Trophoblast cell (in vitro differentiated cells and primary cell): ENCODE results near the gene SIK2.

ENCODE experiments used
- DNase-seq, 2 donors: peaks; one replicate each; pipeline ENCODE4 v3.0.0-alpha.2; 2016
- H2AFZ ChIP-seq: 2 replicates; pipeline ENCODE4 v1.6.1; 2013; ENCODE audit warnings: low read length, moderate library complexity, mild to moderate bottlenecking; ENCODE audit not compliant: insufficient read depth, poor library complexity
- H2AK5ac ChIP-seq: 2 replicates; pipeline ENCODE4 v1.6.1; 2013; ENCODE audit warnings: mild to moderate bottlenecking, low read length
- H2BK120ac ChIP-seq: 2 replicates; pipeline ENCODE4 v1.6.1; 2013; ENCODE audit warnings: low read length, mild to moderate bottlenecking, moderate library complexity; ENCODE audit not compliant: insufficient read depth, poor library complexity
- H2BK12ac ChIP-seq: 2 replicates; pipeline ENCODE4 v1.6.1; 2013; ENCODE audit warnings: mild to moderate bottlenecking, low read length, moderate library complexity
- H2BK5ac ChIP-seq: 2 replicates; pipeline ENCODE4 v1.6.1; 2013; ENCODE audit warnings: low read length, low read depth, moderate library complexity, mild to moderate bottlenecking; ENCODE audit not compliant: poor library complexity
- H3K14ac ChIP-seq: 2 replicates; pipeline ENCODE4 v1.6.1; 2013; ENCODE audit warnings: mild to moderate bottlenecking, low read length
- H3K18ac ChIP-seq: 2 replicates; pipeline ENCODE4 v1.6.1; 2013; ENCODE audit warnings: mild to moderate bottlenecking, low read length
- H3K23ac ChIP-seq: 2 replicates; pipeline ENCODE4 v1.6.1; 2013; ENCODE audit warnings: low read length
- H3K27ac ChIP-seq: 2 replicates; pipeline ENCODE4 v1.5.1; 2013; ENCODE audit warnings: low read depth, mild to moderate bottlenecking, inconsistent platforms, low read length, moderate library complexity
- H3K27me3 ChIP-seq: 2 replicates; pipeline ENCODE4 v1.6.1; 2013; ENCODE audit warnings: inconsistent platforms, mild to moderate bottlenecking, low read length, moderate library complexity; ENCODE audit not compliant: insufficient read depth
- H3K36me3 ChIP-seq, 2 experiments: 1 replicate in 1 of 2; 2 replicates in 1 of 2; pipeline ENCODE4 v1.6.1; 2013; ENCODE audit warnings: low read length in 2 of 2, mild to moderate bottlenecking in 2 of 2, moderate library complexity in 1 of 2; ENCODE audit not compliant: insufficient read depth in 2 of 2, control insufficient read depth in 1 of 2
- H3K4ac ChIP-seq: 2 replicates; pipeline ENCODE4 v1.6.1; 2013; ENCODE audit warnings: low read depth, mild to moderate bottlenecking, low read length, moderate library complexity
- H3K4me1 ChIP-seq, 2 experiments: 1 replicate in 1 of 2; 2 replicates in 1 of 2; pipeline ENCODE4 v1.6.1; 2013; ENCODE audit warnings: low read length in 2 of 2, mild to moderate bottlenecking in 2 of 2, moderate library complexity in 1 of 2; ENCODE audit not compliant: insufficient read depth in 2 of 2, control insufficient read depth in 1 of 2
- H3K4me2 ChIP-seq: 2 replicates; pipeline ENCODE4 v1.6.1; 2013; ENCODE audit warnings: inconsistent platforms, mild to moderate bottlenecking, low read length, moderate library complexity
- H3K4me3 ChIP-seq: 2 replicates; pipeline ENCODE4 v1.5.1; 2013; ENCODE audit warnings: mild to moderate bottlenecking, low read depth, low read length, inconsistent platforms
- H3K79me1 ChIP-seq: one replicate; pipeline ENCODE4 v1.6.1; 2013; ENCODE audit warnings: low read length
- H3K79me2 ChIP-seq: 2 replicates; pipeline ENCODE4 v1.6.1; 2013; ENCODE audit warnings: low read length, mild to moderate bottlenecking; ENCODE audit not compliant: control insufficient read depth, insufficient read depth, poor library complexity
- H3K9ac ChIP-seq: 2 replicates; pipeline ENCODE4 v1.6.1; 2013; ENCODE audit warnings: mild to moderate bottlenecking, low read length
- H3K9me3 ChIP-seq: 2 replicates; pipeline ENCODE4 v1.6.1; 2013; ENCODE audit warnings: low read depth, mild to moderate bottlenecking, control low read depth, inconsistent platforms, low read length; ENCODE audit not compliant: insufficient read depth
- H4K12ac ChIP-seq: 2 replicates; pipeline ENCODE4 v1.6.1; 2013; ENCODE audit warnings: low read depth, mild to moderate bottlenecking, low read length, moderate library complexity
- H4K8ac ChIP-seq: 2 replicates; pipeline ENCODE4 v1.6.1; 2013; ENCODE audit warnings: low read depth, mild to moderate bottlenecking, low read length, moderate library complexity
- H4K91ac ChIP-seq: one replicate; pipeline ENCODE4 v1.6.1; 2013; ENCODE audit warnings: low read depth, mild to moderate bottlenecking, low read length, moderate library complexity
- WGBS: extraction: QIAGEN DNeasy Blood & Tissue Kit; methylation state at CpG from one replicate; pipeline ENCODE4 v1.1.7; 2013; ENCODE audit warnings: missing lambda C conversion rate; ENCODE audit not compliant: insufficient read length, insufficient coverage; ENCODE audit errors: extremely low coverage; 5-methylcytosine and 5-hydroxymethylcytosine counted together

Gene SIK2

DNA sequence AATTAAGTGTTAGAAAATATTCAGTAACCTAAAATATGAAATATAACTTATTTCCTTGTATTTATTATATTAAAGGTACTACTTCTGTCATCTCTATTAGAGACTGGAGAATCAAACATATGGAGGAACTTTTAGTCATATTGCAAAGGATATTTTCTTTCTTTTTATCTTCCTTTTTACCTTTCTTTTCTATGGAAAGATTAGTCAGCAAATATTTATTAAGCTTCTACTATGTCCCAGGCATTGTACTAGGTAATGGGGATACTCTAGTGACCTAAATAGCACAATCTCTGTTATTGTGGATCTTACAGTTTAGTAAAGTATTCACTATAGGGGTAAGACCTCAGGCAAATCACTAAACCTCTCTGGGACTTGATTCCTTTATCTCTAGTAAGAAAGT is 18.3 kb downstream of the SIK2 start:
- H3K27ac ChIP-seq, result no peak overlapping the region
- no peak overlapping the region for H2BK120ac ChIP-seq
- H2AK5ac ChIP-seq, result no peak overlapping the region
- DNase-seq, result no peak
- no peak overlapping the region for H2AFZ ChIP-seq
- H2BK5ac ChIP-seq, result no peak overlapping the region
- H3K9me3 ChIP-seq, result no peaks in the 10 kb centered on the region
- no peak overlapping the region for H3K23ac ChIP-seq
- no peak overlapping the region for H3K4me2 ChIP-seq
- no peaks in the 10 kb centered on the region for H3K79me2 ChIP-seq
- no peaks in the 10 kb centered on the region for H3K4me1 ChIP-seq
- H3K9ac ChIP-seq, result no peak overlapping the region
- no peak overlapping the region for H3K4me3 ChIP-seq
- H3K27me3 ChIP-seq, result no peaks in the 10 kb centered on the region
- no peak overlapping the region for H2BK12ac ChIP-seq
- no peak overlapping the region for H3K14ac ChIP-seq
- H4K12ac ChIP-seq, result no peak overlapping the region
- H3K18ac ChIP-seq, result no peak overlapping the region
- peaks cover 8 to 9% of the 10 kb centered on the region in 2 experiments for H3K36me3 ChIP-seq
- no peak overlapping the region for H3K4ac ChIP-seq
- H4K8ac ChIP-seq, result no peak overlapping the region
- no peak overlapping the region for H4K91ac ChIP-seq
- no peaks in the 10 kb centered on the region for H3K79me1 ChIP-seq

DNA sequence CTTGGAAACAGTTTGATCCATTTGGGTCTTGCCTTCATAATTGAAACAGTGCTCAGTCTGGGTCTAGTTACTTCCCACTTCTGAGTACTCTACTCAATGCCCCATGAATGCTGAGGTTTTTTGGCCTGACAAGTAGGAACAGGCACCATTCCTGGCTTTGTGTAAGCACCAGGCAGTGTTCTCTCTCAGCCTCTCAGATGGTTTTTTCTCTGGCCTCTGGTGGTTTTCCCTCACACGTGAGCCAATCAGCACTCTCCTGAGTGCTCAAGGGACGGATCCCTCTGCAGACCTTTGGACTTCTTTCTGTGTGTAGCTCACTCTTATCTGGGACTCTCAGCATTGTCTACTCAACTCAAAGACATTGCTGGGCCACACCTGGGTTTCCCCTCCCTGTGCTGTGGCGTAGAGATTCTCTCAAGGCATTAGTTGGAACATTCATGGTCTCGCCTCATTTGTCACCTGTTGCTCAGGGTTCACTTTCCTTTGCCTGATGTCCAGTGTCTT is 21.3 kb downstream of the SIK2 start:
- no peaks in the 10 kb centered on the region for H3K79me2 ChIP-seq
- no peak overlapping the region for H3K14ac ChIP-seq
- H3K9ac ChIP-seq, result no peak overlapping the region
- no peak overlapping the region for H2AK5ac ChIP-seq
- peaks cover 3 to 6% of the 10 kb centered on the region in 2 experiments for H3K36me3 ChIP-seq
- H2BK5ac ChIP-seq, result no peak overlapping the region
- H3K79me1 ChIP-seq, result no peaks in the 10 kb centered on the region
- no peak overlapping the region for H2BK12ac ChIP-seq
- H3K4me2 ChIP-seq, result no peak overlapping the region
- no peaks in the 10 kb centered on the region for H3K4me1 ChIP-seq
- no peak for DNase-seq
- no peak overlapping the region for H2BK120ac ChIP-seq
- H3K27me3 ChIP-seq, result no peaks in the 10 kb centered on the region
- H2AFZ ChIP-seq, result no peak overlapping the region
- no peak overlapping the region for H3K4me3 ChIP-seq
- H3K9me3 ChIP-seq, result no peaks in the 10 kb centered on the region
- H3K27ac ChIP-seq, result no peak overlapping the region
- no peak overlapping the region for H3K18ac ChIP-seq
- WGBS, result no CpG with 5 or more reads among the region's 4 CpGs
- no peak overlapping the region for H3K23ac ChIP-seq
- H4K91ac ChIP-seq, result no peak overlapping the region
- H4K8ac ChIP-seq, result no peak overlapping the region
- no peak overlapping the region for H4K12ac ChIP-seq
- no peak overlapping the region for H3K4ac ChIP-seq

DNA sequence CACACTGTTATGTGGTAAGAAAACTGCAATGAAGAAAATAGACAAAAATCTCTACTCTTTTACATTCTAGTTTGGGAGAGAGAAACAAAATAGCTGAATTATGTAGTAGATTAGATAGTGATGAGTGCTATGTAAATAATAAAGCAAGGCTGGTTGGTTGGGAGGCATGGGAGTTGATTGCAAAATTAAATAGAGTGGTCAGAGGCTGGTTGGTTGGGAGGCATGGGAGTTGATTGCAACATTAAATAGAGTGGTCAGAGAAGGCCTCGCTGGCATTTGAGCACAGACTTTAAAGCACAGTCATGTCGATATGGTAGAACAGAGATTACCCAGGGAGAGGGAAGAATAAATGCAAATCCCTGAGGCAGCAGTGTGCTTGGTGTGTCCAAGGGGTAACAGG is 22.4 kb downstream of the SIK2 start:
- Histone ChIP-seq H2AFZ (no peak overlapping the region), H2BK5ac (no peak overlapping the region), H2AK5ac (no peak overlapping the region), H3K23ac (no peak overlapping the region), H4K8ac (no peak overlapping the region), H3K4me1 (no peaks in the 10 kb centered on the region), H3K27ac (no peak overlapping the region), H3K14ac (no peak overlapping the region), H3K79me2 (no peaks in the 10 kb centered on the region), H3K4ac (no peak overlapping the region), H4K12ac (no peak overlapping the region), H3K18ac (no peak overlapping the region), H3K27me3 (no peaks in the 10 kb centered on the region), H3K79me1 (no peaks in the 10 kb centered on the region), H3K9ac (no peak overlapping the region), H3K36me3 (peaks cover 0 to 3% of the 10 kb centered on the region in 2 experiments), H4K91ac (no peak overlapping the region), H3K4me3 (no peak overlapping the region), H3K9me3 (no peaks in the 10 kb centered on the region), H3K4me2 (no peak overlapping the region), H2BK12ac (no peak overlapping the region), H2BK120ac (no peak overlapping the region)
- peak in 1 of 2 donors; percentile 35 for DNase-seq
- no CpG with 5 or more reads among the region's 2 CpGs for WGBS

DNA sequence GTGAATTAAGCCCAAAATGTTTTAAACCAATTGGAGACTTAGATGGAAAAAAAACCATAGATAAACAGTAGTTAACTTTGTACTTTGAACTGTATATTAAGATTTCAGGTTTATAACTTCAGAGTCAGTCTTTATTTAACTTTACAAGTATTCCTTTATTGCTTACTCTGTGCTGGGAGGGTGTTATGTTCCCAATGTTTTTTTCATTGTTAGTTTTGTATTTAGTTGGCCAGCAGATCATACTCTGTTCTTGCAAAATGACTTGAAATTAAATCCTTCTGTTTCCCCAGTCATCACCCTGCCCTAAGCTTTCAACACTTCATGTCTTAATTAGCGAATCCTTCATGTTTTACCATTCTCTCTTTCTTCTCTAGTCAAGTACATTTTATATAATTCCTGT is 25.3 kb downstream of the SIK2 start:
- Histone ChIP-seq H3K27ac (no peak overlapping the region), H3K27me3 (no peaks in the 10 kb centered on the region), H2AK5ac (no peak overlapping the region), H2BK5ac (no peak overlapping the region), H2BK12ac (no peak overlapping the region), H2BK120ac (no peak overlapping the region), H3K4me3 (no peak overlapping the region), H3K4me1 (peaks cover 0 to 5% of the 10 kb centered on the region in 2 experiments), H3K79me2 (no peaks in the 10 kb centered on the region), H3K14ac (no peak overlapping the region), H3K36me3 (no peaks in the 10 kb centered on the region), H3K4me2 (no peak overlapping the region), H4K91ac (no peak overlapping the region), H3K18ac (no peak overlapping the region), H3K9me3 (no peaks in the 10 kb centered on the region), H4K12ac (no peak overlapping the region), H3K23ac (no peak overlapping the region), H3K9ac (no peak overlapping the region), H3K79me1 (no peaks in the 10 kb centered on the region), H2AFZ (no peak overlapping the region), H4K8ac (no peak overlapping the region), H3K4ac (no peak overlapping the region)
- WGBS, result no CpG with 5 or more reads among the region's 1 CpG
- DNase-seq, result no peak
